ENCODE results near the gene CEACAM16.

The CEACAM16 gene

GRCh38 chr19:44749994-44750393 is 51.0 kb downstream of the CEACAM16 start:
- DNase-seq (ENCODE audit: low read depth), result no peak
- H3K4me3 ChIP-seq (ENCODE audit: low read length), result peak overlapping the region; percentile 69
- TF ChIP-seq CTCF (IDR thresholded peaks at IDR 0.05; ENCODE audit: insufficient read depth, low read depth, low read length, missing control alignments), result no peak

- no peak overlapping the region for H3K4me3 ChIP-seq (ENCODE audit: low read length)
- no peak for TF ChIP-seq CTCF (IDR thresholded peaks at IDR 0.05; ENCODE audit: insufficient read depth, low read depth, low read length, missing control alignments)
- no peak for DNase-seq (ENCODE audit: low read depth)
These were observed 53.3 kb downstream of the CEACAM16 start for GRCh38 chr19:44752123-44752815.

GRCh38 chr19:44752816-44753625 is 54.1 kb downstream of the CEACAM16 start:
- no peak for TF ChIP-seq CTCF (IDR thresholded peaks at IDR 0.05; ENCODE audit: insufficient read depth, low read depth, low read length, missing control alignments)
- peak; percentile 93 for DNase-seq (ENCODE audit: low read depth)
- peak overlapping the region; percentile 7 for H3K4me3 ChIP-seq (ENCODE audit: low read length)

- no peak for TF ChIP-seq CTCF (IDR thresholded peaks at IDR 0.05; ENCODE audit: insufficient read depth, low read depth, low read length, missing control alignments)
These were observed 54.6 kb downstream of the CEACAM16 start for GRCh38 chr19:44753626-44753931.

GRCh38 chr19:44753932-44754749 is 55.2 kb downstream of the CEACAM16 start:
- peak; percentile 75 for DNase-seq (ENCODE audit: low read depth)
- peak overlapping the region; percentile 19 for H3K4me3 ChIP-seq (ENCODE audit: low read length)
- no peak for TF ChIP-seq CTCF (IDR thresholded peaks at IDR 0.05; ENCODE audit: insufficient read depth, low read depth, low read length, missing control alignments)

More at GRCh38 chr19:44753626-44753931, 54.6 kb downstream of the CEACAM16 start:
- no peak for DNase-seq (ENCODE audit: low read depth)
- H3K4me3 ChIP-seq (ENCODE audit: low read length), result peak overlapping the region; percentile 7

GRCh38 chr19:44754750-44755080 is 55.8 kb downstream of the CEACAM16 start:
- H3K4me3 ChIP-seq (ENCODE audit: low read length), result no peak overlapping the region
- TF ChIP-seq CTCF (IDR thresholded peaks at IDR 0.05; ENCODE audit: insufficient read depth, low read depth, low read length, missing control alignments), result no peak
- DNase-seq (ENCODE audit: low read depth), result no peak

Data from epithelial cell of esophagus (primary cell).